ENCODE results near the gene TEX53. TPM values are rescaled to one million over a fixed set of nuclear protein-coding genes. Genes with fewer than 3 reads are reported as not detected.

TEX53 gene
- total and polyA plus RNA-seq, 2 donors (not counting 1 experiment from before 2014, with no cell fraction given), result not detected

DNA sequence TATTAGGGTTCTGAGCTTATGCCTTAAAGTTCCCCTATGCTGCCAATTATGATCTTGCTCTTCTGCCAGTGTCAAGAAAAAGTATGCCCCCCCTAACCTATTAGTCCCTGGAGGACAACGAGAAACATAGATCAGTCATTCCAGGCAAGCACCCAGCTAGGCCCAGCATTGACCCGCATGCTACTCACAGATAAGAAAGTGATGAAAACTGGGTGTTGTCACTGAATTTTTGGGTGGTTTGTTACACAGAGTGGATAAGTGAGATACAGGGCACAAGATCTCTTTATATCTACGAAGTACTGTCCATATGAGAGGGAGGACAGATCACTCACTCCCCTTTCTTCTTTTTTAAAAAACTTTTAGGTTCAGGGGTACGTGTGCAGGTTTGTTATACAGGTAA lies 30.8 kb upstream of the TEX53 start:
- Mint-ChIP-seq H3K27me3 (peaks cover 14% of the 10 kb centered on the region), H3K9me3 (ENCODE audit: insufficient read depth) (no peaks in the 10 kb centered on the region), H3K4me1 (peaks cover 6% of the 10 kb centered on the region), H3K27ac (no peak overlapping the region), H3K4me3 (no peak overlapping the region)
- no peak for DNase-seq
- H3K27ac ChIP-seq (ENCODE audit: low read length in 2 of 2), result no peak overlapping the region
- H4K20me1 ChIP-seq (ENCODE audit: control insufficient read depth, insufficient read depth, low read length, poor library complexity, severe bottlenecking), result no peaks in the 10 kb centered on the region
- peaks cover 0 to 2% (median 0%) of the 10 kb centered on the region in 4 experiments for H3K27me3 ChIP-seq (replicated peaks in 1 of 4; ENCODE audit: control extremely low read depth in 1 of 4, control insufficient read depth in 3 of 4, insufficient read depth in 4 of 4, low read length in 3 of 4)
- TF ChIP-seq, protein P1, sequence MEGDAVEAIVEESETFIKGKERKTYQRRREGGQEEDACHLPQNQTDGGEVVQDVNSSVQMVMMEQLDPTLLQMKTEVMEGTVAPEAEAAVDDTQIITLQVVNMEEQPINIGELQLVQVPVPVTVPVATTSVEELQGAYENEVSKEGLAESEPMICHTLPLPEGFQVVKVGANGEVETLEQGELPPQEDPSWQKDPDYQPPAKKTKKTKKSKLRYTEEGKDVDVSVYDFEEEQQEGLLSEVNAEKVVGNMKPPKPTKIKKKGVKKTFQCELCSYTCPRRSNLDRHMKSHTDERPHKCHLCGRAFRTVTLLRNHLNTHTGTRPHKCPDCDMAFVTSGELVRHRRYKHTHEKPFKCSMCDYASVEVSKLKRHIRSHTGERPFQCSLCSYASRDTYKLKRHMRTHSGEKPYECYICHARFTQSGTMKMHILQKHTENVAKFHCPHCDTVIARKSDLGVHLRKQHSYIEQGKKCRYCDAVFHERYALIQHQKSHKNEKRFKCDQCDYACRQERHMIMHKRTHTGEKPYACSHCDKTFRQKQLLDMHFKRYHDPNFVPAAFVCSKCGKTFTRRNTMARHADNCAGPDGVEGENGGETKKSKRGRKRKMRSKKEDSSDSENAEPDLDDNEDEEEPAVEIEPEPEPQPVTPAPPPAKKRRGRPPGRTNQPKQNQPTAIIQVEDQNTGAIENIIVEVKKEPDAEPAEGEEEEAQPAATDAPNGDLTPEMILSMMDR (IDR thresholded peaks at IDR 0.05), result no peak
- TF ChIP-seq EZH2 (IDR thresholded peaks at IDR 0.05; ENCODE audit: borderline replicate concordance, insufficient read depth, low read depth, low read length, poor library complexity, severe bottlenecking), result no peak
- no peak overlapping the region for H3K9ac ChIP-seq (ENCODE audit: low read length)
- intact Hi-C loops (cut with micrococcal nuclease), result no loop called here
- H3K4me2 ChIP-seq (replicated peaks; ENCODE audit: low read depth, low read length, poor library complexity, severe bottlenecking), result no peak overlapping the region
- H3K36me3 ChIP-seq (replicated peaks in 1 of 2; ENCODE audit: control extremely low read depth in 1 of 2, control insufficient read depth in 1 of 2, extremely low read depth in 1 of 2, insufficient read depth in 2 of 2, low read length in 1 of 2), result no peaks in the 10 kb centered on the region
- ChIA-PET POLR2A (no interaction called here), CTCF (interaction anchor here (0.6 to 1.6 kb wide), 5 partner anchors 9 to 327 kb away, joined by 3 to 7 read pairs (median 3); no protein-coding TSS in a partner anchor)
- H3K79me2 ChIP-seq (ENCODE audit: control insufficient read depth, insufficient read depth, low read length), result no peaks in the 10 kb centered on the region
- ATAC-seq (ENCODE audit: low read depth), result no peak
- WGBS (ENCODE audit: insufficient coverage), result no CpG with 5 or more reads among the region's 4 CpGs
- no peak overlapping the region for H2AFZ ChIP-seq (ENCODE audit: insufficient read depth, low read depth, low read length, poor library complexity, severe bottlenecking)
- no peaks in the 10 kb centered on the region for H3K4me1 ChIP-seq (ENCODE audit: control insufficient read depth in 2 of 2, insufficient read depth in 2 of 2, low read length in 2 of 2)
- H3K9me3 ChIP-seq (ENCODE audit: control extremely low read depth in 1 of 3, control insufficient read depth in 2 of 3, insufficient read depth in 1 of 3, low read length in 2 of 3), result no peaks in the 10 kb centered on the region
- no peak overlapping the region for H3K4me3 ChIP-seq (ENCODE audit: control extremely low read depth in 1 of 5, extremely low read depth in 1 of 5, insufficient read depth in 1 of 5, low read depth in 2 of 5, low read length in 4 of 5)

DNA sequence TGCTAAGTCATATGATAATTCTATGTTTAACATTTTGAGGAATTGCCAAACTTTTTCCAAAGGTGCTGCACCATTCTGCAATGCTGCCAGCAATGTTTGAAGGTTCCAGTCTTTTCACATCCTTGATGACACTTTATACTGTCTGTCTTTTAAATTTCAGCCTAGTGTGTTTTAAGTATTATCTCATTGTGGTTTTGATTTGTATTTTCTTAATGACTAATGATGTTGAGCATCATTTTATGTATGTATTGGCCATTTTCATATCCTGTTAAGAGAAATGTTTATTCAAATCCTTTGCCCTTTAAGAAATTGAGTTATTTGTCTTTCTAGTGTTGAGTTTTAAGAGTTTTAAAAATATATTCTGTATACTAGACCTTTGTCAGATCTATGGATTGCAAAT lies 29.4 kb upstream of the TEX53 start:
- Histone ChIP-seq H3K36me3 (replicated peaks in 1 of 2; ENCODE audit: control extremely low read depth in 1 of 2, control insufficient read depth in 1 of 2, extremely low read depth in 1 of 2, insufficient read depth in 2 of 2, low read length in 1 of 2) (no peaks in the 10 kb centered on the region), H3K9ac (ENCODE audit: low read length) (no peak overlapping the region), H3K79me2 (ENCODE audit: control insufficient read depth, insufficient read depth, low read length) (no peaks in the 10 kb centered on the region), H4K20me1 (ENCODE audit: control insufficient read depth, insufficient read depth, low read length, poor library complexity, severe bottlenecking) (no peaks in the 10 kb centered on the region), H3K4me1 (ENCODE audit: control insufficient read depth in 2 of 2, insufficient read depth in 2 of 2, low read length in 2 of 2) (no peaks in the 10 kb centered on the region), H2AFZ (ENCODE audit: insufficient read depth, low read depth, low read length, poor library complexity, severe bottlenecking) (no peak overlapping the region), H3K4me3 (ENCODE audit: control extremely low read depth in 1 of 5, extremely low read depth in 1 of 5, insufficient read depth in 1 of 5, low read depth in 2 of 5, low read length in 4 of 5) (no peak overlapping the region), H3K27me3 (replicated peaks in 1 of 4; ENCODE audit: control extremely low read depth in 1 of 4, control insufficient read depth in 3 of 4, insufficient read depth in 4 of 4, low read length in 3 of 4) (no peaks in the 10 kb centered on the region), H3K9me3 (ENCODE audit: control extremely low read depth in 1 of 3, control insufficient read depth in 2 of 3, insufficient read depth in 1 of 3, low read length in 2 of 3) (no peaks in the 10 kb centered on the region), H3K27ac (ENCODE audit: low read length in 2 of 2) (no peak overlapping the region), H3K4me2 (replicated peaks; ENCODE audit: low read depth, low read length, poor library complexity, severe bottlenecking) (no peak overlapping the region)
- DNase-seq (no peak), ATAC-seq (ENCODE audit: low read depth) (no peak)
- no peaks in the 10 kb centered on the region for H3K9me3 Mint-ChIP-seq (ENCODE audit: insufficient read depth)
- peaks cover 8% of the 10 kb centered on the region for H3K27me3 Mint-ChIP-seq
- TF ChIP-seq, protein P1 (IDR thresholded peaks at IDR 0.05), result no peak
- TF ChIP-seq EZH2 (IDR thresholded peaks at IDR 0.05; ENCODE audit: borderline replicate concordance, insufficient read depth, low read depth, low read length, poor library complexity, severe bottlenecking), result no peak
- intact Hi-C loops (cut with micrococcal nuclease), result no loop called here
- ChIA-PET POLR2A (no interaction called here), CTCF (no interaction called here)
- no peak overlapping the region for H3K27ac Mint-ChIP-seq
- peaks cover 6% of the 10 kb centered on the region for H3K4me1 Mint-ChIP-seq
- H3K4me3 Mint-ChIP-seq, result no peak overlapping the region
